ENCODE results near the gene SLC2A5. TPM values are rescaled to one million over a fixed set of nuclear protein-coding genes. Genes with fewer than 3 reads are reported as not detected.

The SLC2A5 gene
- total and polyA plus RNA-seq, 4 donors: 0.16 to 2.8 (median 1.5) TPM

DNA sequence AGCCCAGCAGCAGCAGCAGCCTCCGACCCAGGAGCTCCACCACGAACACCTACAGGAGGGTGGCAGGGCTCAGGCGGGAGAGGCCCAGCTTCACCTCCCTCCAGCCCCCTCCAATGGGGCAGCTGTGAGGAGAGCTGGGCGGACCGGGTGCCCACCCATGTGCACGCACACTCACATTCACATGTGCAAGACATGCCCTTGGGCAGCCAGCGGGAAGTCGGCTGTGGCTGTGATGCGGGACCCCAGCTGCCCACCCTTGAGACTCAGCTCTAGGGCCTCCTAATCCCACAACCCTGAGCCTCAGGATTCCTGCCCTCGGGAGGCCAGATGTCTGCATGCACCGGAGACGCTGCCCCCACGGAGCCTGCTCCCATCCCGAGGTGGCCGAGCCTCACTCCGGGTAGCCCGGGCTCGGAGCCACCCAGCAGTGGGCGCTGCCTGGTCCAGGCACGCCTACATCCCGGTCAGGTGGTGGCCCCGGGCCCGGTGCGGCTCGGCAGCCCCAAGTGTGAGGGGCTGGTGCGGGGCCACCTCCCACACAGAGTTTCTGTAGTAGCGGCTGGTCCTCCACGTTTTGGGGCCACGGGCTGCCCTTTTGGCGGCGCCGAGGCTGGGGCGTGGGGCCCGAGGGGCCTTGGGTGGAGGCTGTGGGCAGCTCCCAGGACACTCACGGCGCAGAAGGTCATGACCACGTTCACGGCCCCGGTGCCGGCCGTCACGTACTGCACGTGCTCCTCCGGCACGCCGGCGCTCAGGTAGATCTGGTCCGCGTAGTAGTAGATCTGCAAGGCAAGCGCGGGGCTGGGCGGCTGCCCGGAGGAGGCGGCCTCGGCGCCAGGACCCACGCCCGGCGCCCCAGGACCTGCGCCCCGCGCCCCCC, 30.3 kb downstream of the SLC2A5 start:
- Histone ChIP-seq H3K4me1 (ENCODE audit: control insufficient read depth in 5 of 5, insufficient read depth in 5 of 5, low read length in 5 of 5) (peaks cover 0 to 9% (median 0%) of the 10 kb centered on the region in 5 donors), H3K27me3 (ENCODE audit: control insufficient read depth in 3 of 3, insufficient read depth in 3 of 3, low read length in 2 of 3) (peaks cover 0 to 5% (median 0%) of the 10 kb centered on the region in 3 donors), H3K36me3 (ENCODE audit: control insufficient read depth in 4 of 4, insufficient read depth in 4 of 4, low read length in 4 of 4) (no peaks in the 10 kb centered on the region), H3K27ac (ENCODE audit: low read depth in 1 of 2, low read length in 1 of 2) (no peak overlapping the region), H3K4me3 (no peak overlapping the region), H3K9ac (ENCODE audit: insufficient read depth in 1 of 2, low read length in 2 of 2) (no peak overlapping the region), H3K9me3 (ENCODE audit: control insufficient read depth in 4 of 4, insufficient read depth in 3 of 4, low read length in 3 of 4) (peaks cover 0 to 6% (median 3%) of the 10 kb centered on the region in 4 donors)
- ATAC-seq (ENCODE audit: insufficient read depth, low FRiP score): no peak
- TF ChIP-seq, protein P1, sequence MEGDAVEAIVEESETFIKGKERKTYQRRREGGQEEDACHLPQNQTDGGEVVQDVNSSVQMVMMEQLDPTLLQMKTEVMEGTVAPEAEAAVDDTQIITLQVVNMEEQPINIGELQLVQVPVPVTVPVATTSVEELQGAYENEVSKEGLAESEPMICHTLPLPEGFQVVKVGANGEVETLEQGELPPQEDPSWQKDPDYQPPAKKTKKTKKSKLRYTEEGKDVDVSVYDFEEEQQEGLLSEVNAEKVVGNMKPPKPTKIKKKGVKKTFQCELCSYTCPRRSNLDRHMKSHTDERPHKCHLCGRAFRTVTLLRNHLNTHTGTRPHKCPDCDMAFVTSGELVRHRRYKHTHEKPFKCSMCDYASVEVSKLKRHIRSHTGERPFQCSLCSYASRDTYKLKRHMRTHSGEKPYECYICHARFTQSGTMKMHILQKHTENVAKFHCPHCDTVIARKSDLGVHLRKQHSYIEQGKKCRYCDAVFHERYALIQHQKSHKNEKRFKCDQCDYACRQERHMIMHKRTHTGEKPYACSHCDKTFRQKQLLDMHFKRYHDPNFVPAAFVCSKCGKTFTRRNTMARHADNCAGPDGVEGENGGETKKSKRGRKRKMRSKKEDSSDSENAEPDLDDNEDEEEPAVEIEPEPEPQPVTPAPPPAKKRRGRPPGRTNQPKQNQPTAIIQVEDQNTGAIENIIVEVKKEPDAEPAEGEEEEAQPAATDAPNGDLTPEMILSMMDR (IDR thresholded peaks at IDR 0.05; ENCODE audit: control extremely low read depth, extremely low read depth): no peak
- DNase-seq: no peak
- 70 to 78% methylated on average over 62 of the region's 62 CpGs for WGBS, 2 donors

DNA sequence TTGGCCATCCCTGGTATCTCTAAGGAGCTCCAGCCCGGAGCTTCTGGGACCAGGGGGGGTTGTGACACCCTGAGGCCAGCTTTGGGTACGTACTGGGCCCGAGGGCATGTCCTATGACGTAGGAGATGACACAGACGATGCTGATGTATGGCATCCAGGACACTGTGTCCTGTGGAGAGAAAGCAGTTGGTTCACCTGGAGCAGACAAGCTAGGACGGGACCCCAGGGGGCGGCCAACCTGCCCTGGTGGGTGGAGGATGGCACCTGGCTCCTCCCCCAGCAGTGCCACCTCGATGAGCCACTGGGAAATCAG, 31.1 kb downstream of the SLC2A5 start:
- DNase-seq (no peak), ATAC-seq (ENCODE audit: insufficient read depth, low FRiP score) (no peak)

GRCh38 chr1:9037476-9038337, 31.7 kb downstream of the SLC2A5 start:
- WGBS, 2 donors: 87 to 89% methylated on average over 28 of the region's 28 CpGs
- Histone ChIP-seq H3K36me3 (ENCODE audit: control insufficient read depth in 4 of 4, insufficient read depth in 4 of 4, low read length in 4 of 4) (no peaks in the 10 kb centered on the region), H3K4me3 (no peak overlapping the region), H3K4me1 (ENCODE audit: control insufficient read depth in 5 of 5, insufficient read depth in 5 of 5, low read length in 5 of 5) (peaks cover 0 to 9% (median 0%) of the 10 kb centered on the region in 5 donors), H3K9me3 (ENCODE audit: control insufficient read depth in 4 of 4, insufficient read depth in 3 of 4, low read length in 3 of 4) (peaks cover 0 to 6% (median 3%) of the 10 kb centered on the region in 4 donors), H3K27ac (ENCODE audit: low read depth in 1 of 2, low read length in 1 of 2) (no peak overlapping the region), H3K27me3 (ENCODE audit: control insufficient read depth in 3 of 3, insufficient read depth in 3 of 3, low read length in 2 of 3) (peaks cover 0 to 5% (median 0%) of the 10 kb centered on the region in 3 donors), H3K9ac (ENCODE audit: insufficient read depth in 1 of 2, low read length in 2 of 2) (no peak overlapping the region)
- ATAC-seq (ENCODE audit: insufficient read depth, low FRiP score) (no peak), DNase-seq (no peak)
- TF ChIP-seq, protein P1 (IDR thresholded peaks at IDR 0.05; ENCODE audit: control extremely low read depth, extremely low read depth): no peak

More for the DNA sequence above, 31.1 kb downstream of the SLC2A5 start:
- Histone ChIP-seq H3K36me3 (ENCODE audit: control insufficient read depth in 4 of 4, insufficient read depth in 4 of 4, low read length in 4 of 4) (no peaks in the 10 kb centered on the region), H3K9ac (ENCODE audit: insufficient read depth in 1 of 2, low read length in 2 of 2) (no peak overlapping the region), H3K4me1 (ENCODE audit: control insufficient read depth in 5 of 5, insufficient read depth in 5 of 5, low read length in 5 of 5) (peaks cover 0 to 9% (median 0%) of the 10 kb centered on the region in 5 donors), H3K27me3 (ENCODE audit: control insufficient read depth in 3 of 3, insufficient read depth in 3 of 3, low read length in 2 of 3) (peaks cover 0 to 5% (median 0%) of the 10 kb centered on the region in 3 donors), H3K9me3 (ENCODE audit: control insufficient read depth in 4 of 4, insufficient read depth in 3 of 4, low read length in 3 of 4) (peaks cover 0 to 6% (median 3%) of the 10 kb centered on the region in 4 donors), H3K27ac (ENCODE audit: low read depth in 1 of 2, low read length in 1 of 2) (no peak overlapping the region), H3K4me3 (no peak overlapping the region)
- 81 to 93% methylated on average over 8 of the region's 8 CpGs for WGBS, 2 donors
- TF ChIP-seq, protein P1 (IDR thresholded peaks at IDR 0.05; ENCODE audit: control extremely low read depth, extremely low read depth): no peak

Data from lung (tissue), 12 donors.